LHCN-M2 (cell line): ENCODE data around the gene GSC. TPM values are rescaled to one million over a fixed set of nuclear protein-coding genes. Genes with fewer than 3 reads are reported as not detected.
"Not testable (repeated sequence)": the region's sequence is repeated elsewhere in the genome, so short reads cannot be mapped to it uniquely, and the experiment has no call there.

Experiments
- DNase-seq: peaks from one replicate; pipeline ENCODE4 v3.0.0-alpha.2; 2012; ENCODE audit warnings: low read depth
- polyA plus RNA-seq: library from polyadenylated mRNA; unstranded; fragments of >200 nt; gene quantifications from one replicate; pipeline ENCODE4 v1.2.1, GENCODE V29; 2012; ENCODE audit warnings: missing spikeins
- total RNA-seq: library from RNA; depleted of rRNA; stranded (reverse); fragments of >200 nt; gene quantifications from 2 replicates; pipeline ENCODE4 v1.2.3, GENCODE V29; 2014; rRNA removed

The GSC gene
- 0.11 and 0.19 TPM in 2 replicates for total RNA-seq
- 0.12 TPM for polyA plus RNA-seq

DNA sequence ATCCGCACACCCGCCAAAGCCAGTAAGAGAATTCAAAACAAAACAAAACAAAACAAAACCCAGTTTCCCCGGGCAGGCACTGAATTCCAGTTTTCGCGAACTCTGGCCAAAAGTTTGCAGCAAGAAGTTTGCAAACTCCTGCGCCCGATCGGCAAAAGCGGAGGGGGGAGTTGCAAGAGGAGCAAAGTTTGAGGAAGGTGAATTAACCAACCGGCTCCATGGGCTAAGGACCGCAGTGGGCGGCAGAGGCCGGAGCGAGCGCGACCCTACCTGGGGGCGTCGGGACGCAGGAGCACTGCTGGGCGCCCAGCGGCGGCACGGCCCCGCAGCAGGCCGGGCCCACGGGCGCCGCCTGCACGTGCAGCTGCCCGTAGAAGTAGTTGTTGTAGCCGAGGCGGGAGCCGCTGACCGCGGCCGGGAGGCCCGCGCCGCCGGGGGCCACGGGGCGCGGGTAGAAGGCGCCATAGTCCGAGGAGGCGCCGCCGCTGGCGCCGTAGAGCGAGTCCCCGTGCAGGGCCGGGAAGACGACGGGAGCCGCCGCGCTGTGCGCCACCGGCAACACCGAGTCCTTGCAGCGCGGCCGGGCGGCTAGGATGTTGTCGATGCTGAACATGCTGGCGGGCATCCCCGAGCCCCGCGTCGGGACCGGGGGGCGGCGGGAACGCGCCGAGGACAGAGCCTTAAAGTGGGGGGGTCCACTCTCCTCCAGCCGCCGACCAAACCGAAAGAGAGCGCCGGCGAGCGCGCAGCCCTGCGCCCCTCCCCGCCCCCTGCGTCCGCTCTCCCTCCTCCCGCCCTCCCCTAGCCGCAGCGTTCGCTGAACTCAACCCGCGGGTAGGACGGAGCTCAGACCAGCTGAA lies at the start of gene GSC:
Gene GSC, minus strand, starts transcription at position 723 of the 860 bp plus-strand sequence. Its CDS starts 98 bp downstream, at position 625.
- DNase-seq, result no peak

DNA sequence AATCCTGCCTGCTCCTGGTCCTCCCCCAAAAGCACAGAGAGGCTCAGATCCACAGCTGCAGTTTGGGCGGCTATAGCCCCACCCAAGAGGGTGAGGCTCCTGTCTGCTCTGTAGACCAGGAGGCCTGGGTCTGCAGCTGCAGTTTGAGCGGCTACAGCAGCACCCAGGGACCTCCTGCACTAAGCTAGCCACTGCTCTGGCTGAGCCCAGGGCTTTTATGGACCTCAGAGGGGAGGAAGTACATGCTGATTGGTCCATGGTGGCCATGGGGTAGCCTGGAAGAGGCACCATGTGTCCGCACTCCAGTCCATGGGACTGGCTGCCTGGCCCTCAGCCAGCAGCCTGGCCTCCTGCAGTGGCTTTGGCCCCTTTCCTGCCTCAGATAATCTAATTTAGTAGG lies 49.6 kb upstream of the GSC start:
- no peak for DNase-seq

DNA sequence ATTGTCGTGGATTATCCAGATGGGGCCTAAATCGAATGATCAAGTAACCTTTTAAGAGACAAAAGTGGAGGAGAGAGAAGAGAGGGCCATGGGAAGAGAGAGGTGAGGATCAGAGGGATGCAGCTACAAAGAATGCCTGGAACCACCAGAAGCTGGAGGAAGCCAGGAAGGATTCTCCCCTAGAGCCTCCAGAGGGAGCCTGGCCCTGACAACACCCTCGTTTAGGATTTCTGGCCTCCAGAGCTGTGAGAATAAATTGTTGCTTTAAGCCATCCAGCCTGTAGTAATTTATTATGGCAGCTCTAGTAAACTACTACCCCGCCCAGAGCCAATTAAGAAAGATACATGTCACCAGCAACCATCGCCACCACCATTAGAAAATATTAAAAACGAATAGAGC lies 46.2 kb upstream of the GSC start:
- DNase-seq, result no peak

DNA sequence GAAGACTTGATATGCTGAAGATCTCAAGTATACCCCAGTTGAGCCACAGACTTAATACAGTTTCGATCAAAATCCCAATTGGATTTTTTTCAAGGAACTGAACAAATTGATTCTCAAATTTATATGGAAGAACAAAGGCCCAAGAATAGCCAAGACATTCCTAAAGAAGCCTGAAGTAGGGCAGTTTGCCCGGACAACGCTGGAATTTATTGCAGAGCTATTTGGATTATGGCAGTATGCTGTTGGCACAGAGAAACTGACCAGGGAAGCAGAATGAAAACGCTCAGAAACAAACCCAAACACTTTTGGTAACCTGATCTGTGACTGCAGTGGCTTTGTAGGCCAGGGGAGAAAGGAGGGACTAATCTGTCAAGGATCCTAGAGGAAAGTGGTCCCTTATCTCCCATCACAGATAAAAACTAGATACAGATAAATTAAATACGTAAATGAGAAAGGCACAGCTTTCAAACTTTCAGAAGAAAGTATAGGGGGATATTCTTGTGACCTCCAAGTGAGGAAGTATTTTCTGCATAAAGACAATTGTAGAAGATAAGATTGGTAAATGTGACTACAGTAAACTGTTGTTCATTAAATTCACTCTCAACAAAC lies 35.9 kb upstream of the GSC start:
- no peak for DNase-seq

DNA sequence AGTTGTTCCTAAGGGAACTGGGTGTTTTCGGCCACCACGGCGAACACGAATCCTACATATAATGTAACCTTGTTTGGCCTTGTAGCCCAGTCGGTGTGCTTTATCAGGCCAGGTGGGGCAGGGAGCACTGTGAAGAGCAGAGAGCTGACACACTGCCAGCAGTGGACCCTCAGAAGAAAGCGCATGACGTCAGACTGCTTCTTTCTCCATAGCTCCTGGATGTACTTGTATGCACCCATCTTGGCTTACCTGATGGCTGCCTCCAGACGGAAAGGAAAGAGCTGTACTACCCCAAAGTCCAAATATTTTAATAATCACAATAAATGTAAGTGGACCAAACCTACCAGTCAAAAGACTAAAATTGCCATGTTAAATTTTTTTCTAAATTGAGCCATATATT lies 31.3 kb upstream of the GSC start:
- DNase-seq, result no peak

DNA sequence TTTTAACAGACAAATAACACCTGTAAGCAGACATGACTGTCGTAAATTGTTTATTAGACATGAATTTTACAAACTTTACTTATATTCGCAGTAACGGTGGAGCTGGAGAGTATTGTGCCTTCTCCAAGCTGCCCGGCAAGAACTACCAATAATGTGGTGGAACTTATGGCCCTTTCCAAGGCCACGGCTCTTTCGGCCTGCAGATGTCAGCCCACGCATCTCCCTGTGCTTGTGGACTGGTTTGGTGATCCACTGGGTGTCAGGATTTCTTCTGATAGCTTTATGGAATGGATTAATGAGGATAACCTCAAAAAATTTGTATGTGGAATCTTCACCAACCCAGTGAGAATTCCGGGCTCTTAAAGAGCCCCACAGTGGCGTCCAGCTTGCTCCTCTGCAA lies 30.9 kb upstream of the GSC start:
- not testable (repeated sequence) for DNase-seq

DNA sequence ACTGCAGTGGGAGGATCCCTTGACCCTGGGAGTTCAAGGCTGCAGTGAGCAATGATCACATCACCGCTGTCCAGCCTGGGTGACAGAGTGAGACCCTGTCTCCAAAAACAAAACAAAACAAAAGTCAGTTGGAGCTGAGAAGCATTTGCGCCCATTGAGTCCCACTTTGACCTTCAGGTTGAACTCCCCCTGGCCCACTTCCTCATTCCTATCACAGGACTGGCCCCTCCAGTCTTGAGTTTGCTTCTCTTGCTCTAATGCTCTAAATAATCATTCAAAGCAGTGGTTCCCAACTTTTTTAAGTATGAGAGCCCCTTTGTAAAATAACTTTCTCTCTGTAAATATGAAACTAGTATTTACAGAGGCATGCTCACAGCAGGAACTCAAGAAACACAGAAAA lies 28.0 kb upstream of the GSC start:
- DNase-seq, result no peak

DNA sequence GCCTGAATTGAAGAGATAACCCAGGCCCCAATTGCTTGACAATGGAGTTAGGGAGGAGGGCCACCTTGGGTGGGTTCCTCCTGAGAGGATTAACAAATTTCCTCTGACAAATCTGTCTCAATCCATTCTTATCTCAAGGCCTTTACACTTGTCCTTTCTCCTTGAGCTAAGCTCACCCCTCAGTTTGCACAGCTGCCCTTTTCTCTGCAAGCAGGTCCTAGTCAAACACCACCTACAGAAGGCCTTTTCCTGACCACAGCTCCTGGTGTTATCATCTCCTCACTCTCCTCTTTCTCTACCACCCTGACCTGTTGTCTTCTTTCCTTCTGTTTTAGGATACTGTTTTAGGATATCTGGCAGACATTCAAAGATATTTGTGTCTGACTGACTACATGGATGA lies 26.4 kb upstream of the GSC start:
- DNase-seq, result no peak

DNA sequence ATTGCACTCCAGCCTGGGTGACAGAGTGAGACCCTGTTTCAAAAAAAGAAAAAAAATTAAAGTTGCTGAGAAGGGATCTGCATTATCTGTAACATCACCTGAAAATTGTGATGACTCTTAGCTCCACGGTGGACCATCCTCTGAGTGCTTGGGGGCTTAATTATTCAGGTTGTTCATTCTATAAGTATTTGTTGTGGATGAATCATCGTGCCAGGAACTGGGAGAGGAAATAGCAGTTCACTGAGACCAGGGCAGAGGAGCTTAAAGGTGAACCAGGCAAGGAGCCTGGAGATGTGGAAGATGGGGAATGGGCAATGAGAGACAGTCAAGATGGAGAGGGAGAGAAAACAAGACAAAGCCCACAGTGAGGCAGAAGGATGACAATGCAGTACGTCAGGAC lies 25.5 kb upstream of the GSC start:
- no peak for DNase-seq

DNA sequence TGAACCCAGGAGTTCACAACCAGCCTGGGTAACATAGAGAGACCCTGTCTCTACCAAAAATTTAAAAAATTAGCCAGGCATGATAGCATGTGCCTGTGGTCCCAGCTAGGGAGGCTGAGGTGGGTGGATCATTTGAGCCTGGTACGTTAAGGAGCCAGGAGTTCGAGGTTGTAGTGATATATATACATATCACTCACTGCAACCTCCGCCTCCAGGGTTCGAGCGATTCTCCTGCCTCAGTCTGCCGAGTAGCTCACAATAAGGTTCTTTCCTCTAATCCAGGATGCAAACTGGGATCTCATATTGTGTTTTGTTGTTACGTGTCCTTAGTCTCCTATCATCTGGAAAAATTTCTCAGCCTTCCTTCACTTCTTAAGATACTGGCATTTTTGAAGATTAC lies 24.0 kb upstream of the GSC start:
- DNase-seq, result no peak

DNA sequence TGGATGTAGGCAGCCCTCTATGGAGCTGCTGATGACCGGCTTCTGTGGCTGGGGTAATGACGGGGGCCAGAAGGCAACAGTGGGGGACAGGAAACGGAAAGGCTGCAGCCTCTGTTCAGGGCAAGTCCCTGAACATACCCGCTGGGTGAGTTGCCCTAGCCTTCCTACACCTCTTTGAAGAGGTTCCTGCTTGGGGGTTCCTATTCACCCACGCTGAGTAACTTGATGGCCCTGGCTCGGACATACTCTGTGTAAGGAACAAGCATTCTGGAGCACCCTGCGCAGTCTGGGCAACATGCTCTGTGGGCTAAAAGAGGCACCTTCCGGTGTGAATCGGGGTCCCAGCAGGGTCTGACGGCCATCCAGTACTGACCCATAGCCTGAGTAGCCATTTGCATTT lies 17.7 kb upstream of the GSC start:
- no peak for DNase-seq

DNA sequence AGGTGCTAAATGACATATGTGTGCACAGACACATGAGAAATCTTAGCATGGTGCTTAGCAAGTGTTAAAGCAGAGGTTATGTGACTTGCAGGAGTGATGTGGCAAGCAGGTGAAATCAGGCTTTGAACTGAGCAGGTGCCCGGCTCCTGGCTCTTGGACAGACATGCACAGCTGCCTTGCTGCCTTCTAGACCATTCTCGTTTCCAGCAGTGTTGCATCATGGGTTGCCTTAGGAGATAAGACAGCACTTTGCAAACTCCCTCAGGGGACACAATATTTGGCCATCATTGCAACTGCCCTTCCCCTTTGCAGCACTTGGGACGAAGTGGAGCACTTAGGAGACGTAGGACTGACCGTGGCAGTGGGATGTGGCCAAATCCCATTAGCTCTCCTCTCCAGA lies 17.2 kb upstream of the GSC start:
- no peak for DNase-seq

DNA sequence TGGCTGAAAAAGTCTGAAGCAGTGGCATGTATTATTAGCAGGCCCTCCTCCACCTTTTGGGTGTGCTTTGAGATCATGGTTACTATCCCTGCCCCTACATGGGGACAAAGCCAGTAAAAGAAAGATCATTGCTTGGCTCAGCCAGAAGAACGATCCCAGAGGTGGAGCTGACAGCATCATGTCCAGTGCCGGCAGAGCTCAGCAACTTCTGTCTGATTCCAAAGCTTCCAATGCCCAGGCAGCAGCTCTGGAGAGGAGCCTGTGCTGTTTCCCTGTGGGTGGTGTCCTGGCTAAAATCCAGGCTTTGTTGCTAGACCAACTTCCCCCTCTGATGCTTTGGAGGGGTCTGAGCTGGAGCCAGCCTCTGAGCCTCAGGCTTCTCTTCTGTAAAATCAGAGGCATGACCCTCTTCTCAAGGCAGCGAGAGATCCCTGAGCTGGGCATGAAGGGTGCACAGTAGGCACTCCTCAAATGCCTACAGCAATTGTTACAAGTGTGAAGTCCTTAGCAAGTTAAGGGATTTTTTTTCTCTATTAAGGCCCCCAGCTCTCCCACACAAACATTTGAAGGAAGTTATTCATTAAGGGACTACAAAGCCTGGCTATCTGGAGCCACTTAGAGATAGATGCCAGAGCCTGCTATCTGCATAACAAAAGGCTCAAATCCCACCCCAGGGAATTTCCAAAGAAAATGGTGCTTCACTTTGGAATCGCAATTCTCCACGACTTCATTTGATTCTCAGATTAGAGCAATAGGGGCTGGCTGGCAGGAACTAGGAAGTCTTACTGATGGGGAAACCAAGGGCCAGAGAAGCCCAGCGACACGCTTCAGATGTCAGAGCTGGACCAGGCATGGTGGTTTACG lies 10.9 kb upstream of the GSC start:
- no peak for DNase-seq

DNA sequence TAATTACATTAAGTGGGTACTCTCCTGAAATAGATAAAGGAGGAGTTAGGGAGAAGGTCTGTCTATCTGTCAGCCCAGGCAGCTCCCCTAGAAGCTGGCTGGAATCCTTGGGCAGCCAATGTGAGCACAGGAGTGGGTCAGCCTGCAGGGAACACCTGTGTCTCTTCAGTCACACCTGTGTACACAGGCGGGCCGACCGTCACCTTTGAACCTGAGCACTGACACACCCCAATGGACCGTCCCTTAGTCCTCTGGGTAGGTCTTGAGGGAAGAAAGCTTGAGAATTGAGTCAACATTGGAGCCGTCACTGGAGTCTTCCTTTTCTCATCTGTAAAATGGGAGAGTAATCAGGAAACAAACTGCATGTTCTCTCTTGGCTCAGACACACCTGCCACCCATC lies 9.8 kb upstream of the GSC start:
- DNase-seq, result no peak

DNA sequence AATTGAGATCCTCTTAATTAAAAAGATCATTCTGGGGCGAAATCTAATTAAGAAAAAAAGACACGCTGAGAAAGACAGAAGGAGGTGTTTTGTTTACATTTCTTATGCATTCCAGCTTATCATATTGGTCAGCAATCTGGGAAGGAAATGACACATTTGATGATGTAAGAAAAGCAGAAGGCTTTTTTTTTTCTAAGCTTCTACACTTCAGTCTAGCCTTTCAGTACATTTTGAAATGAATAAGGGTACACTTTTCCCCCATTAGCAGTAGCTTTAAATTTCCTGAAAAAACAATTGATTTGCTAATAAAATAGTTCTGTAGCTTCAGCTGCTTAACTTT lies 5.9 kb upstream of the GSC start:
- DNase-seq, result no peak

DNA sequence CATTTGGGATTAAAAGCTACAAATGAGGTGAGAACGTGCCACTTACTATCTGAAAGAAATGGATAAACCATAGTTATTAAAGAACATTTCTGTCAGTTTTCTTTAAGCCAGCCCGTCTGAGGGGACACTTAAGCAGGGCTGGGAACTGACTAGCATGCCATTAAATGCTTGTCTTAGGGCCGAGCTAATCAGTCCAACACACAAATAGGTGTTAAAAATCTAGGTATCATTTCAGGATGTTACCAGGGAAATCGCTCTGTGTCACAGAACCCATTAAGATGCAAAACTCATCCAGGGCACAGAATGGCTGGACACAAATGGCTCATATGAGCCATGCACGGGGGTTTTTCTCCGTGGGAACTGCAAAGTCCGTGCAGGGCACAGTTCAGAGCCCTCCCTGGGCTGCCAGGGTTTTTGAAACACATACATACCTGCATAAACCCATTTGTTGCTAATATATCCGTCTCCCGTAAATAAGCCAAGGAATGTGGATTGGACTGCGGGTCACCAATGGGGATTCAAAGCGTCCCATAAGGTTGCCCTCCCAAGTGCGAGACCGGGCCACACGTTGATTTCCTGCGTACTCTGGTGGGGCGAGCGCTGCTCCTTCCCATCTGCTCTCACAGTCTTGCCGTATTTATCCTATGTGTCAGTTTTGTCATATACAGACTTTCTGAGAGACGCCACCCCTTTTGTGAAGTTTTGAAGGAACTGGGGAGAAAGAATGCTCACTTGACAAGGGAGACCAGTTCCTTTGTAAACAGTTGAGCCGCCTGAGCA lies 5.4 kb upstream of the GSC start:
- DNase-seq, result no peak

DNA sequence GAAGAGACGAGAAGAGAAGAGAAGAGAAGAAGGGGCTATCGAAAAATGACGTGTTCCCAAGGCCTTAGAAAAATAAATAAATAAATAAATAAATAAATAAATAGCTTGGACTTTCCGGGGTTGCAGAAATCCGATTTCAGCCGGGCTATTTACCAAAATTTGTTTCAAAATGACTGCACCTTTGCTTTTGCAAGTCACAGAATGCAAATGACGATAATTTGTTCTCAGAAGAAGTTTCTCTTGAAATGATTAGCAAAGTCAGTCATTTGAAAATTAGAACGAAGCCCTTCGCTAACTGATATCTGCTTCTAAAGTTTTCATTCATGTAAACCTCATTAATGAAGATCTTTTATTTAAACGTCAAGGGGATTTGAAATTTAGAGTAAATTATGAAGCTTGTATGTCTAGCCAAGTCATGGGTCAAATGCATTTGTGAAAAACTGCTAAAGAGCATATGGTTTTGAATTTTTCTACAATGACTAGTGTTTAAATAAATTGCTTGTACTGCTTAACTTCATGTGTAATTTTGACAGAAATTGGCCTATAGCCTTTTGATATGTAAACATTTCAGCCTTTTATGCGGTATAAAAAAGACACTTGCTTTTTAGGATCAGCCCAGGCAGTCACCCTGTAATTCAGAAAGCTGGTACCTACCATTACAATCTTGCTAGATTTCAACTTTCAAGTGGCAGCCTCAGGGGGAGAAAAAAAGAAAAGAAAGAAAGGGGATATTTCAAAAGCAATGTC lies 4.6 kb upstream of the GSC start:
- DNase-seq, result no peak

DNA sequence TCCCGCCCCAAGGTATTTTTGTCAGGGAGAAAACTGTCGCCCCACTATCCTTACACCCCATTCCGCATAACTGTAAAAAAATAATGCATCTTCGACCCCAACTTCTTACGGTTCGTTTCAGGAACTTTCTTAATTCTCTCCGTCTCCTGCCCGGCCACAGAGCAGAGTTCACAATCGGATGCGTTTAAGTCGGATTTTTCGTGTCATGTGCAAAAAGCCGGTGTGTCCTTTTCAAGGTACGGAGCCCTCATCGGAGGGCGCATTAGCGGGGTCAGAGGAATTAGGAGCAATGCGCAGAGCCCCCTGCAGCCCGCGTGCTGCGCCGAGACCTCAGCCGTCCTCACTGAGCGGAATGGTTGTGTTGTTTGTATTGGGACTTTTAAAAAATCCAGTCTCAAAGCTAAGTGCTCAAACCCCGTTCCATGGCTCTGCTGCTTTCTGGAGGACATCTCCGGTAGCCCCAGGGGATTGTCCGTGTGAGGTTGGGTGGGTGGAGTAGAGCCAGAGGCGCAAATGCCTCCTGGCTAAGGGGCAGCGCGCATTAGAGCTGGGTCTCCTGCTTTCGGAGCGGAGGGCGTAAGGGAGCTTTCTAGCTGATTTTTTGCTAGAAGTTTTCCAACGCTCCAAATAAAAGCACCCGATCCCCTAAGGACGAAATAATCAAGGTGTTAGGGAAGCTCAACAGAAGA lies 3.9 kb upstream of the GSC start:
- no peak for DNase-seq

DNA sequence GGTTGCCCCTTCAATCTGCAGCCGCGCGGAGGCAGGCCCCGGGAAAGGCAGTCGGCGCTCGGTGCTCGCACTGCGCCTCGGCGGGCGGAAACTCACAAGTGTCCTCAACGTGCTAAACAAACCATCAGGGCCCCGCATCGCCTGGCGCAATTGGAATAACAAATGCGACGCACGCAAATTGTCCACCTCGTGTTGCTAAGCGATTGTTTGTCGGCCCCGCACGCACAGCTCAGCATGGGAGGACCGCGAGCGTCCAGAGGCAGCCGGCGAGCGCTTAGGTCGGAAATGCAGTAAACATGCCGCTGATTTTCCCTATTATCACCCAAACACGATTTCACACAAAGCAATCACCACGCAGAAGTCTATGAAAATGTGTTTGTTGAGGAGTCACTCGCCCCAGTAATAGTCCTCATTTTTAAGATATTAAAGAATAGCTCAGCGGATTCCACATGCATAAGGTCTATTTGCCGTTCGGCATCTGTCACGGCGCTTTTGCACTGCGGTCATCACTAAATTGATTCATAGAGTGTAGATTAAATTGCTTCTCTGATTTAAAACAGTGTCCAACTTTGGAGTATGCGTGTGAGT lies 3.2 kb upstream of the GSC start:
- no peak for DNase-seq

DNA sequence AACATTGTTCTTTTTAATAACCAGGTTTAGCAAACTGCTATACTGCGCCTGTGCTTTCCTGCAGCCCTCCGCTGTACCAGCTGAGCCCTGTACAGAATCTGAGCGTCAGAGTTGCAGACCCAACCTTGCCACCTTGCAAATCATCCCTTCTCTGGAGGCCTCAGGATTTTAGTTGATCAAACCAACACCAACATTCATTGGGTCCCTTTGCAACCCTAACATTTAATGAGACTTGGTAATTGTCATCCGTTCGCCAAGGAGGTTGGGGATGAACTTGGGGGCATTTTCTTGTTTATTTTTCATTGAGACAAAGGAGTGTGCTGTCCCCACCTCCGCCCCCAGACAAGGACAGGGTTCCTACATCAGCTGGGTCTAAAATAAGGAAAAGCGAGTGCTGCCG lies 2.6 kb upstream of the GSC start:
- no peak for DNase-seq
